ENCODE measurements around the gene TTC13.

GRCh38 chr1:231026576-231026975, 47.9 kb upstream of the TTC13 start:
- TF ChIP-seq CTCF (IDR thresholded peaks at IDR 0.05; ENCODE audit: poor library complexity) (no peak), EZH2 (IDR thresholded peaks at IDR 0.05; ENCODE audit: borderline replicate concordance) (no peak)
